H1 (cell line): ENCODE results near the gene TIGD2. TPM values are rescaled to one million over a fixed set of nuclear protein-coding genes. Genes with fewer than 3 reads are reported as not detected.

ENCODE experiments used
- CHD7 ChIP-seq: fragments of 300-600 bp; sonication (generic); IDR thresholded peaks from 2 replicates; pipeline ENCODE4 v1.7.1; 2012; ENCODE audit warnings: low read length, moderate library complexity, mild to moderate bottlenecking, inconsistent platforms; ENCODE audit not compliant: insufficient replicate concordance
- CTCF ChIP-seq, 3 experiments: IDR thresholded peaks; 1 replicate in 2 of 3; 2 replicates in 1 of 3; pipeline versions ENCODE4 v1.5.1 to v1.6.1; 2011; ENCODE audit warnings: low read length in 3 of 3, mild to moderate bottlenecking in 3 of 3, inconsistent platforms in 2 of 3, low read depth in 1 of 3, moderate library complexity in 1 of 3; ENCODE audit not compliant: insufficient read depth in 1 of 3; ENCODE audit errors: control extremely low read depth in 1 of 3
- MAX ChIP-seq: IDR thresholded peaks from 2 replicates; pipeline ENCODE4 v1.6.1; 2012; ENCODE audit warnings: inconsistent platforms
- POLR2AphosphoS5 ChIP-seq: IDR thresholded peaks from 2 replicates; pipeline ENCODE4 v1.6.1; 2011; ENCODE audit warnings: low read depth, low read length
- polyA plus RNA-seq, 7 experiments: library from polyadenylated mRNA; depleted of rRNA in 3 of 7; stranded (reverse) in 5 of 7; unstranded in 2 of 7; fragments of >200 nt in 5 of 7; fragments of 200-250 nt in 2 of 7; gene quantifications; 1 replicate in 5 of 7; 2 replicates in 1 of 7; 4 replicates in 1 of 7; pipeline versions ENCODE4 v1.2.1 to v1.2.3, GENCODE V29; 2011 to 2013; ENCODE audit warnings: missing spikeins in 2 of 7, mixed read lengths in 2 of 7
- total RNA-seq: library from RNA; stranded (reverse); fragmentation: NEBNext Ultra II Directional; extraction: Animal tissue kit (Norgen Biotek cat#: 25700); gene quantifications from 2 replicates; pipeline ENCODE4 v1.2.1, GENCODE V29; 2021

TIGD2 gene
- total and polyA plus RNA-seq, 2 of the 8 experiments (the other 6 are each of a cell fraction or from before 2014, with no cell fraction given): 2.4 to 5.7 TPM

GRCh38 chr4:89110986-89111832 is at the start of gene TIGD2 (continued):
- no peak for TF ChIP-seq CHD7
- peak; percentile 52 to 82 (median 54); a peak in 3 of 4 replicates for TF ChIP-seq CTCF (IDR thresholded peaks at IDR 0.05; ENCODE audit: control extremely low read depth in 1 of 3, insufficient read depth in 1 of 3, low read depth in 1 of 3, low read length in 3 of 3)
- peak; percentile 69 for TF ChIP-seq POLR2AphosphoS5
- TF ChIP-seq MAX: peak; percentile 84
